ENCODE results near the gene SLC25A14.
"Not testable (repeated sequence)": the region's sequence is repeated elsewhere in the genome, so short reads cannot be mapped to it uniquely, and the experiment has no call there.

Gene SLC25A14, protein sequence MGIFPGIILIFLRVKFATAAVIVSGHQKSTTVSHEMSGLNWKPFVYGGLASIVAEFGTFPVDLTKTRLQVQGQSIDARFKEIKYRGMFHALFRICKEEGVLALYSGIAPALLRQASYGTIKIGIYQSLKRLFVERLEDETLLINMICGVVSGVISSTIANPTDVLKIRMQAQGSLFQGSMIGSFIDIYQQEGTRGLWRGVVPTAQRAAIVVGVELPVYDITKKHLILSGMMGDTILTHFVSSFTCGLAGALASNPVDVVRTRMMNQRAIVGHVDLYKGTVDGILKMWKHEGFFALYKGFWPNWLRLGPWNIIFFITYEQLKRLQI

DNA sequence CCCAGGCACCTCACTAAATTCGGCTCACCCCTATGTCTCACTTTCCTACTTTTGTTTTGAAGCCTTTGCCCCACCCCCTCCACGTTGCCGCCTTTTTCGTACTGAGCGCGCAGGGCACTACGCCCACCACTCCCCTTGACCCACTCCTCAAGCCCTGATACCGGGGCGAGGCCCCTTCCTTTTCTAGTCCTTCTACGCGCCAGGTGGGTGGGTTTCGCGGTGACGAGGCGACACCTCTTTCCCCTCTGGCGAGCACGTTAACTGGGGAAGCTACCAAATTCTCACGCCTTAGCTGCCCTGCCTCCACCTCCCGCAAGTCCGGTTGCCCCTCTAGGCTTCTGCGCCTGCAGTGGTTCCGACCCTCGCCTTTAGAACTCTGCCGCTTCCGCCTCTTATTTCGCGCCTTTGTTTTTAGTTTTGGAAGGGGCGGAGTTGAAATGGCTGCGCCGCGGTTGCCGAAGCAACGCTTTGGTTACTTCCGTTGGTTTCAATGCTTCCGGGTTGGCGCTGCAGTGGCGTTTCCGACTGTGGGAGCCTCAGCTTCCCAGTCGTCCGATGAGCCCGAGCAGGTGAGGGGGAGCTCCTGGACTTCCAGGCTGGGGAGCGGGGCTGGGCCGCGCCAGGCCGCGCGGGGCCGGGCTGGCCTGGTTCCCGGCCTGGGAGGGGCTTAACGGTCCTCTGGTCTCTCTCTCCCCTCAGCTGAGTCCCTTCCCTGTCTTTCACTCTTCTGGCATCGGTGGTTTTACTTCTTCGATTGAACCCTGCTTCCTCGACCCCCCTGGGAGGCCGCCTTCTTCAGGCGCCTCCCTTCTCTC is at the start of gene SLC25A14:
TSS of gene SLC25A14 (plus strand) at position 512 of the 815 bp plus-strand sequence. CDS start 360 bp downstream, outside the sequence.
- DNase-seq (ENCODE audit: low spot score) = peak; percentile 69

DNA sequence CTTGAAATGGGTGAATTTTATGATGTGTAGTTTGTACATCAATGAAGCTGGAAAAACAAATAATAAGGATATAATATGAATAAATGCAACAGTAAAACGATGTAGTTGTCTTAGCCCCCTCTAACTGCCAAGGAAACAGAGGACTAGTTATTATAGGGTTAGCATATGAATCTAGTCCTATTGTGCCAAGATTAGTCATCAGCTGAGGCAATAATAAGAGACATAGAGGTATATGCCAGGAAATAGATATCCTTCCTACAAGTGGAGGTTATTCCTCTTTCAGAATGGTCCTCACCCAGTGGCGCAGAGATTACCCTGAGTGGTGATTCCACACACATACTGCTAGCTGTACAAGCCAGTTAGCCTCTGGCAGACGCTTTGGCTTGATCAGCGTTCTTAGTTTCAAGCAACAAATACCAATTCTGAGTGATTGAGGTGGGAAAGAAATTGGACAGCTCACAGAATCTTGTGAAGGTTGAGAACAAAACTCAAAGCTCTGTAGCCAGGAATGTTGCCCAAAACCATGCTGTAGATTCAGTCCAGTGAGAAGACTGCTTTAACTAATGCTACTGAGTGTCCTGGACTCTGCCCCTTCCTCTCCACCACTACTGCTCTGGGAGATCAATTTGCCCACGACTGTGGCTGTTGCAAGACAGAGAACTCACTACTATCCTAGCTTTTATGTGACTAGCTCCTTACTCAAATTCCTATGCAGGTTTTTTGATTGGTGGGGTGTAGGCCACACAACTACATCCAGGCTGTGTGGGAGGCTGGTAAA is 44.0 kb upstream of the SLC25A14 start:
- no peak for DNase-seq (ENCODE audit: low spot score)

DNA sequence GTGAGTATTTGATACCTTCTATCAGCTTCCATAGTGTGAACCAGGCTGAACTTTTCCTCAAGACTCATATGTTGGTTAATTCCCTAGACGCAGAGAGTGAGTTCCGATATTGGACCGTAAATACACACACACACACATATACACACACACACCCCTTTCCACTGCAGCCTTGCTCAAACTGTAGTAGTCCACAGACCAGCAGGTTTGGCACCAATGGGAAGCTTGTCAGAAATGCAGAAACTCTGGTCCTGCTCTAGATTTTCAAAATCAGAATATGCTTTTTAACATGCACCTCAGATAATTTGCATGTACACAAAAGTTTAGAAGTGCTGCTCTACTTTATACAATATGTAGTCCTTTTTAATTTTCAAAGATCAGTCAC is 43.4 kb upstream of the SLC25A14 start:
- no peak for DNase-seq (ENCODE audit: low spot score)

DNA sequence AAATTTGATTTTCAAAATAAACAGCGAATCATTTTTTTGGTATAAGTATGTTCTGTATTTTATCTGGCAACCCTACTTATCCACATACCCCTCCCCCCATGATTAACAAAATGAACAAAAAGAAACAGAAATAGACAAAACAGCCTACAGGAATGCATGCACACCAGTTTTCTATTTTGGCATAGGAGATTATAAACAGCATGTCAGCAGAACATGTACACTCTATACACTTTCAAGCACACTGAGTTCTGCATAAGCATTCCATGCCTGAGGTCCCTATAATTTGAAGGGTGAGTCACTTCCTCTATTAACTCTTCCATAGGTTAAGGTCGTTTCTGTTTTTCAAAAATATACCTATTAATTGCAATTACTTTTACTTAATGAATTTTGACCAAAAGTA is 43.0 kb upstream of the SLC25A14 start:
- no peak for DNase-seq (ENCODE audit: low spot score)

DNA sequence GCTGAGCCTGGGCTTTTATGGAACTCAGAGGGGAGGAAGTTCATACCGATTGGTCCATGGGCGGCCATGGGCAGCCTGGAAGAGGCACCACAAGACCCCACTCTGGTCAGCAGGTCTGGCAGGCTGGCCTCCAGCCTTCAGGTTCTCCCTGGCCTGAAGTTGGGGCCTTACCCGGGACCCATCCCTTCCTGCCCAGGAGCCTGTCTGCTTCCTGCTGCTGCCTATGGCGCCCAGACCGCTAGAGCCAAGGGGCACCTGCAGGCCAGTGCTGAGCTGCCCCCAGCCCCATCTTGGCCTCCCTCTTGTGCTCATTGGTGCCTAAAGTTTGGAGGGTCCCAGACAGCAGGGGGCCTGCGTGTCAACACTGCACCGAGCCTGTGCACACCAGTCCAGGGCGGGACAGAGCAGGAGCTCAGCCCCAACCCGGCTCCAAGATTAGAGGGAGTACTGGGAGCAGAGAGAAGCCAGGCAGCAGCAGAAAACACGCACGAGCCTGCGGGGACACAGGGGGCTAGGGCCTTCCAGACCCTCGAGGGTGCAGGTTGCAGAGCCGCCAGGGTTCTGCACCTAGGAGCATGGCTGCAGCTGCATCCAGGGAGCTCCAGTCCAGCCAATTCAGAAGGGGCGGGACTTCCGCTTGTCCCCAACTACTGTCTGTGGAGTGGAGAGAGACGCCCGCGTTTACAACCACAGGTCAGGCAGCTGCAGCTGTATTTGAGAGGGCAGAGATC is 40.3 kb upstream of the SLC25A14 start:
- no peak for DNase-seq (ENCODE audit: low spot score)

DNA sequence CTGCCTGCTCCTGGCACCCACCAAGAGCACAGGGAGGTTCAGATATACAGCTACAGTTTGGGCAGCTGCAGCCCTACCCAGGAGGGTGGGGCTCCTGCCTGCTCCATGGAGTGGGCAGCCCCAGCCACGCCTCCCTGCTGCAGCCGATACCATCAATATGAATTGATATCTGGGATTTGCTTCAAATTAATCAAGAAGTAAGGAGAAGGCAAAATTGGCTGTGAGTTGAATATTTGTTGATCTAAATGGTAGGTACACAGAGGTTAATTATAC is 39.8 kb upstream of the SLC25A14 start:
- DNase-seq (ENCODE audit: low spot score) = no peak

DNA sequence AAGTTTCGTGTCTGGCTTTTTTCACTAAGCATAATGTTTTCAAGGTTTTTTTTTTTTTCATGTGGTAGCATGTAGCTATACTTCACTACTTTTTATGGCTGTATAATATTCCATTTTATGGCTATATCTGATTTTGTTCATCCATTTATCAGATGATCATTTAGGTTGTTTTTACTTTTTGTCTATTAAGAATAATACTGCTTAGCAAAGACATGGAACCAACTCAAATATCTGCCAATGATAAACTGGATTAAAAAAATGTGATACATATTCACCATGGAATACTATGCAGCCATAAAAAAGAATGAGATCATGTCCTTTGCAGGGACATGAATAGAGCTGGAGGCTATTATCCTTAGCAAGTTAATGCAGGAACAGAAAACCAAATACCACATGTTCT is 38.3 kb upstream of the SLC25A14 start:
- no peak for DNase-seq (ENCODE audit: low spot score)

DNA sequence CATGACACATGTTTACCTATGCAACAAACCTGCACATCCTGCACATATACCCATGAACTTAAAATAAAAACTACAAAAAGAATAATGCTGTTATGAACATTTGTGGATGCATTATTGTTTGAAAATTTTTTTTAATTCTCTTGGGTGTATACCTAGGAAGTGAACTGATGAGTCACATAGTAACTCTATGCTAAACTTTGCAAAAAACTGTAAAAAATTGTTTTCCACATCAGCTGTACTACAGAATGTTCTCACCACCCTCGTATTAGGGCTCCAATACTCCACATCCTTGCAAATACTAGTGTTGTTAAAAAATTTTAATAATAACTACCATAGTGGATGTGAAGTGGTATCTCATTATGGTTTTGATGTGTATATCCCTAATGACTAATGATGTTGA is 37.7 kb upstream of the SLC25A14 start:
- no peak for DNase-seq (ENCODE audit: low spot score)

DNA sequence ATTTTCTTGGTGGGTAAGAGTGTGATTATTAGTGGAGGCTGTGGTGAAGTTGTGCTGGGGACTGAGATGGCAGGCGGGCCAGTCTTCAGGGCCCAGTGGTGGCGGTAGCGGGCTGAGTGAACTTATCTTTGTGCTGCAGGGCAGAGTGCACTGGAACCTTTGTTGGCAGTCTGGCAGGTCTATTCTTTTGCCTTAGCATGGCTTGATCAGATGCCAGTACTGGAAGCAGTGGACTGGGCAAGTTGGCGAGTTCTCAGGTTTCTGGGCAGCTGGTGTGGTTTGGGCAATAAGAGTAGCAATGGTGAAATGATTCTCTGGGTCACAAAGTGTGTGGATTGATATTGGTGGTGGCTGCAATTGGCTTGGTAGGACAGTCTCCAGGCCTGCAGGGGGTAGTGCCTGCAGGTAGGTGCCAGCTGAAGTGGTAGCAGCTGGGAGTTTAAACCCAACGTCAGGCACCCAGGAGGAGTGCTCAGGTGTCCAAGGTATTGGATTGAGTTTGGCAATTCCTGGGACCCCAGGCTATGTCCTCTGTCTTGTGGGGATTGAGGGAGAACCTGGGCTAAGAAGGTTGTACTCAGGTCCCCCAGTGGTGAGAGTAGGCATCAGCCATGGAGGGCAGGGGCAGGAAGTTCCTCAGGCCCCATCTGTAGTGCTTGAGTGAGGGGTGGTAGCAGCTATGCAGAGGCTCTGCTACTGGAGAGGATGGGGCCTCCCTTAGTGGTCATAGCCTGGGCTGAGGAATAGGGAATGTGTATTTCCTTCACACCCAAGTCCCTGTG is 34.9 kb upstream of the SLC25A14 start:
- no peak for DNase-seq (ENCODE audit: low spot score)

DNA sequence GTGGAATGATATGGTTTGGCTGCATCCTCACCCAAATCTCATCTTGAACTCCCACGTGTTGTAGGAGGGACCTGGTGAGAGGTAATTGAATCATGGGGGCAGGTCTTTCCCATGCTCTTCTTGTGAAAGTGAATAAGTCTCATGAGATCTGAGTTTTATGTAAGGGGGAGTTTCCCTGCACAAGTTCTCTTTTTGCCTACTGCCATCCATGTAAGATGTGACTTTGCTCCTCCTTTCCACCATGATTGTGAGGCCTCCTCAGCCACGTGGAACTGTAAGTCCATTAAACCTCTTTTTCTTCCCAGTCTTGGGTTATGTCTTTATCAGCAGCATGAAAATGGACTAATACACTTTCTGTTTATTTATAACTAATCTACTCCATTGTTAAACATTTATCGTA is 19.8 kb upstream of the SLC25A14 start:
- DNase-seq (ENCODE audit: low spot score) = not testable (repeated sequence)

DNA sequence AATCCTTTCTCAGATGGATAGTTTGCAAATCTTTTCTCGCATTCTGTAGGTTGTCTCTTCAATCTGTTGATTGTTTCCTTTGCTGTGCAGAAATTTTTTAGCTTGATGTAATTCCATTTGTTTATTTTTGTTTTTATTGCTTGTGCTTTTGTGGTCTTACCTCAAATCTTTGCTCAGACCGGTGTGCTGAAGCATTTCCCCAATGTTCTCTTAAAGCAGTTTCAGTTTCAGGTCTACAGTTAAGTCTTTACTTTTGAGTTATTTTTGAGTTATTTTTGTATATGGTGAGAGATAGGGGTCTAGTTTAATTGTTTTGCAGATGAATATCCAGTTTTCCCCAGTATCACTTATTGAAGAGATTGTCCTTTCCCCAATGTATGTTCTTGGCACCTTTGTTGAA is 18.2 kb upstream of the SLC25A14 start:
- no peak for DNase-seq (ENCODE audit: low spot score)

DNA sequence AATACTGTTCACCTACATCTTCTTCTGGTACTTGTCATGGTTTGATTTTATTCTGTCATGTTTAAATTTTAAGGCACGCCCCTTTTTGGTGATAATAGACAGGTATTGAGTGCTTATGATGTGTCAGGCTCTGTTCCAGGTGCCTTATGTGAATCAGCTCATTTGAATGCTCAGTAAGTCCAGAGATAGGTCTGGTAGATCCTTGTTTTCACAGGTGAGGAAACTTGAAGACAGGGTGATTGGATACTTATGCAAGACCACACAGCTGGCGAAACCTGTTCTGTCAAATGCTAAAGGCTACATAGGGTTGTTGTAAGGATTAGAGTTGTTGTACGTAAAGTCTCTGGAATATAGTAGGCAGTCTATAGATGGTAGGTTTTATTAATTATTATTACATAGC is 9.6 kb upstream of the SLC25A14 start:
- no peak for DNase-seq (ENCODE audit: low spot score)

DNA sequence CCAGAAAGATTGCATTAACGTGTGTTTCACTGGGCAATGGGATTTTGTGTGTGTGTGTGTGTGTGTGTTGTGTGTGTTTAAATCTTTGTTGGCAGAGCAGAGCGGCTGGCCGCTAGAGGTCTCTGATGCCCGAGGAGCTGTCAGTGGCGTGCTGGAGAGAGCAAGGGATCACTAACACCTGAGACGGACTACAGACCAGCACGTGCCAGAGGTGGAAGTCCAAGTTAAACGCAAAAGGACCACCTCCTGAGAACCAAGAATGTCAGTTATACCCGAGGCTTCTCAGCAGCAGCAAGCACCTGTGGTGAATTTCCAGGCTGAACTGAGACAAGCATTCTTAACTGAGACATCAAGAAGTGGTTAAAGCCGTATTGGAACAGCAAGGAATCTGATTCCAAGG is 9.0 kb upstream of the SLC25A14 start:
- DNase-seq (ENCODE audit: low spot score) = peak; percentile 32

DNA sequence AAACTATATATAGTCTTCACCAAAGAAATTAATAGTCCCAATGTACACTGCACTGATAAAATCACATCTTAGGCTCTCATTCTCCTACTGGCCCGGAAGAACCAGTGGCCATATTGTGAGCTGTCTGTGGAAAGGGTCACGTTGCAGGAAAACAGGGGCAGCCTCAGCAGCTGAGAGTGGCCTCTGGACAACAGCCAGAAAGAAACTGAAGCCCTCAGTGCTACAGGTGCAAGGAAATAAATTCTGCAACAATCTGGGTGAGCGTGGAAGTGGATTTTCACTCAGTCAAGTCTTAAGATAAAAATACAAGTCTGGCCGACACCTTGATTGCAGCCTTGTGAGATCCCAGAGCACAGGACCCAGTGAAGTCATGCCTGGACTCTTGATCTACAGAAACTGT is 3.2 kb upstream of the SLC25A14 start:
- no peak for DNase-seq (ENCODE audit: low spot score)

DNA sequence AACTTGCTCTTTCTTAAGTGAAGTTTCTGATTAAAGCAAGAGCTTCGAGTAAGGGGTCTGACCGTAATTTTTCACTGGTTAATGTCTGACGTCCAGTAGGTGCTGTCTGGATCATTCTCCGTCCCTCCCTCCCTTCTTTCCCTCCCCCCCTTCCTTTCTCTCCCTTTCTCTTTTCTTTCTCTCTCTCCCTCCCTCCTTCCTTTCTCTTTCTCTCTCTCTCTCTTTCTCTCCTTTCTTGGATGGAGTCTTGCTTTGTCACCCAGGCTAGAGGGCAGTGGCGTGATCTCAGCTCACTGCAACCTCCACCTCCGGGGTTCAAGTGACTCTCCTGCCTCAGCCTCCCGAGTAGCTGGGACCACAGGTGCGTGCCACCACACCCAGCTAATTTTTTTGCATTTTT is 850 bp upstream of the SLC25A14 start:
- DNase-seq (ENCODE audit: low spot score) = not testable (repeated sequence)

DNA sequence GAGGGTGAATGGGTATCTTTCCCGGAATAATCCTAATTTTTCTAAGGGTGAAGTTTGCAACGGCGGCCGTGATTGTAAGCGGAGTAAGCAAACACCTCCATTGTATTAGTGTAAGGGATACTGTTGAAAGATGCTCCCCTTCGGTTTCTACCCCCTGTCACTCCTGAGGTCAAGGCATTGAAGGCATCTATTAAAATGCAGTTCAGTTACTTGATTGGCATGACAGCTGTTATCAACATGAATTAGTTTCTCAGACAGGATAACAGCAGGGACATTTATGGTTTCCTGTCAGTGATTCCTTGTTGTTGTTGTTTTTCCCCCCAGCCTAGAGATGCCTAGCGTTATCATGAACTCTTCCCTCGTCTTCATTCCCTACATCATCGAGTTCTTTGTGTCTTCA is 552 bp downstream of the SLC25A14 start:
- DNase-seq (ENCODE audit: low spot score) = no peak

DNA sequence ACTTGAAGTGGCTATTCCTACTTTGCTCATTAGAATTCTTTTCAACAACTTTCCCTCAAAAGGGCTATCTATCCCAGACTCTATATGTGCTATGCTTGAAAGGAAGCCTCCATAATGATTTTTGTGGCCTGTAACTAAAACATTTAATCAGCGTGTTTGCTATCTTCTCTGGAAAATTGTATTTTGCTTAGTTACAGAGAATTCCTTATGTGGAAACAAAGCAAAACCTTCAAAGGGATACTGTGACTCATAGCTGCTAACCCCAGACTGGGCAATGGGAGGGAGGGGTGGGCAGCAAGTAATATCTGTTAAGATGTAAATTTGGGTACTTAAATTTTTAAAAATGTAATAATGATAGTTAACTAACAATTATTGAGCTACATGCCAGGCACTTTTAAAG is 3.7 kb downstream of the SLC25A14 start:
- no peak for DNase-seq (ENCODE audit: low spot score)

DNA sequence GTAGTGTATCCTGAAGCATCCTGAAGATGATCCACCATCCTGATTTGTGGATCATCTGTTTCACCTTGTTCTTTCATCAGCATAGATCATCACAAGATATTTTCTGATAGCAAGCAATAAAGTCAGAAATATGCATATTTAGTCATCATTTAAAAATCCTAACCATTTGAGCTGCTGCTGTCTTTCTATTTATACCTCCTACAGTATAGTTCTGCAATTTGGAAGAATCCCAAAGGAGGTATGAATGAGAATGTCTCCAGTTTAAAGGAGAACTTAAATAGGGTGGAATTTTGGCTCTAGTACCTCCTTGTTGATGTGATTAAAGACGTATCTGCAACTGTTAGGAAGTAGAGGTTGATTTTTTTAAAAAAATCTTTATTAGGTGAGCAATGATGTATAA is 7.6 kb downstream of the SLC25A14 start:
- DNase-seq (ENCODE audit: low spot score) = no peak

DNA sequence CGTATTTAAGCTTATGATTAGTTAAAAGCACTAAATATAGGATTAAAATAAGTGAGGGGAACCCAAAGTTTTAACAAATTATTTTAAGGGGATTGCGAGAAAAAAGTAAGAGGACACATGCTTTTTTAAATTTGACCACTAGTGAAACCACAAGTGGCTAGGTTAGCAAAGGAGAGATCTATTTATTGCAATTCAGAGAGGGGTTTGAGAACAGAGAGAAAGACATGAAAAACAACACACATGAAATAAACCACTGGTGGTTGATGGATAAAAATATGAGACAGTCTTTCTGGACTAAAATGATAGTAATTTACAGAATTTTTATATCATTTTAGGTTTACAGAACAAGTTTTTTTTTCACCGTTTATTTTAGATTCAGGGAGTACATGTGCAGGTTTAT is 11.8 kb downstream of the SLC25A14 start:
- no peak for DNase-seq (ENCODE audit: low spot score)

DNA sequence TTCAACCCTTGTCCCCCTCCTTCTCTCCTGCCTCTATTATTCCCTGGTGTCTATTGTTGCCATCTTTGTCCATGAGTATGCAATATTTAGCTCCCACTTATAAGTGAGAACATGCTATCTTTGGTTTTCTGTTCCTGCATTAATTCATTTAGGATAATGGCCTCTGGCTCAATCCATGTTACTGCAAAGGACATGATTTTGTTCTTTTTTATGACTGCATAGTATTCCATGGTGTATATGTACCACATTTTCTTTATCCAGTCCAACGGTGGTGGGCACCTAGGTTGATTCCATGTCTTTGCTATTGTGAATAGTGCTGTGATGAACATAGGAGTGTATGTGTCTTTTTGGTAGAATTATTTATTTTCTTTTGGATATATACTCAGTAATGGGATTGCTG is 12.3 kb downstream of the SLC25A14 start:
- DNase-seq (ENCODE audit: low spot score) = not testable (repeated sequence)

DNA sequence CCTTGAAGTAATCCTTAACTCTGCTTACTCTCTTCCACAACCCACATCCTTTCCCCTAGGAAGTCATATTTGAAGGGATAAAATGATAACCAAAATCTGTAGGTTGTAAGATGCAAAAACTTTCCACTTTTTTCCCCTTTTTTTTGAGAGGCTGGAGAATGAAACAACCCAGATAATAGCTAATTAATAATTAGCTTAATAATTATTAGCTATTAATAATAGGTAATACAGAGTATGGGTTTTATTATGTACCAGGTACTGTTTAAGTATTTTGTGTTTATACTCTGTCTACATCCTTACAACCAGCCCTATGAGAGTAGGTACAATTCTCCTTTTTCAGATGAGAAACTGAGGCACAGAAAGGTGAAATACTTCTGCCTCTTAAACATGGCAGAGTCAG is 36.4 kb downstream of the SLC25A14 start:
- DNase-seq (ENCODE audit: low spot score) = no peak
